Measurements from ENCODE around the gene PLP1.

GRCh38 chrX:103734125-103734760 lies 42.4 kb upstream of the PLP1 start:
- TF ChIP-seq YY1 (IDR thresholded peaks at IDR 0.05; ENCODE audit: insufficient read depth, insufficient read length) (no peak), ZNF274 (IDR thresholded peaks at IDR 0.05; ENCODE audit: low read depth, low read length) (no peak)

All from NT2/D1 (cell line).